BE2C (cell line): ENCODE measurements around the gene EDNRB.
"Not testable (repeated sequence)": the region's sequence is repeated elsewhere in the genome, so short reads cannot be mapped to it uniquely, and the experiment has no call there.

Experiments
- DNase-seq: peaks from one replicate; pipeline ENCODE4 v3.0.0-alpha.2; 2020
- H3K27me3 ChIP-seq: fragments of 250-450 bp; sonication (Bioruptor Pico); 2 replicates; pipeline ENCODE4 v1.5.1; 2020; ENCODE audit warnings: mild to moderate bottlenecking
- H3K36me3 ChIP-seq: fragments of 250-450 bp; sonication (Bioruptor Pico); 2 replicates; pipeline ENCODE4 v1.5.1; 2020; ENCODE audit warnings: mild to moderate bottlenecking
- H3K4me1 ChIP-seq: fragments of 250-450 bp; sonication (Bioruptor Pico); 2 replicates; pipeline ENCODE4 v1.5.1; 2020
- H3K4me3 ChIP-seq: 2 replicates; pipeline ENCODE4 v1.5.1; 2011; ENCODE audit warnings: low read depth, low read length
- H3K9me3 ChIP-seq: fragments of 250-450 bp; sonication (Bioruptor Pico); 2 replicates; pipeline ENCODE4 v1.5.1; 2020
- TF ChIP-seq, protein P1 (sequence below): IDR thresholded peaks from 2 replicates; pipeline ENCODE4 v1.5.1; 2012; ENCODE audit warnings: mild to moderate bottlenecking, low read depth, low read length

EDNRB gene

DNA sequence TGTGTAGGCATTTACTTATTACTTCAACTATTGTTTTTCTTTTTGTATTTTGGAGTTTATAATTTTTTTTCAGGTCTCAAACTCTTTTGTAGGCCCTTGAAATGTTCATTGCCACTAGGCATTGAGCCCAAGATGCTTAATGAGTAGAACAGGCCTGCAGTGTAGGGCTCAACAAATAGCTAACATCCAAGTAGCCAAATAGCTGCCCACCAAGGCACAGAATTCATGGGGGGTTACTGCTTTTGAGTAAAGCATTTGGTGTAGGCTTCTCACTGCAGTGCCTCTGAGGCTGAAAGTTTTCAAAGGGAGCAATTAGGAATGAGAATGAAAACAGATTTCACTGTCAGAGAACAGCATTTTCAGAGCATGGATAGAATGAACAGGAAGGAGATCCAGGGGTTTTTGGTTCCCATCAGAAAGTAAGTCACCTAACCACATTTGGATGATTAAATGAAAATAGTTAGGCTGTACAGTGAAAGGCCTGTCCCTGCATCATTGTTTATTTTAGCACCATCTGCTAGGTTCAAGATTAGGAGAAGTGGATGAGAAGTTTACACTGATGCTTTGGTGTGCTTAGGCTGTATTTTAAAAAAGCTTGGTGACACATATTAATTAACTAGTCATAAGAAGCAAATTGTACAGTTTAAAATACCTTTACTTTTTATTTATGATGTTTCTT is 61.0 kb downstream of the EDNRB start:
- Histone ChIP-seq H3K9me3 (no peaks in the 10 kb centered on the region), H3K4me3 (no peak overlapping the region), H3K36me3 (no peaks in the 10 kb centered on the region), H3K4me1 (no peaks in the 10 kb centered on the region), H3K27me3 (peaks cover 3% of the 10 kb centered on the region; the same call in 1 of the 2 replicates)
- TF ChIP-seq, protein P1, sequence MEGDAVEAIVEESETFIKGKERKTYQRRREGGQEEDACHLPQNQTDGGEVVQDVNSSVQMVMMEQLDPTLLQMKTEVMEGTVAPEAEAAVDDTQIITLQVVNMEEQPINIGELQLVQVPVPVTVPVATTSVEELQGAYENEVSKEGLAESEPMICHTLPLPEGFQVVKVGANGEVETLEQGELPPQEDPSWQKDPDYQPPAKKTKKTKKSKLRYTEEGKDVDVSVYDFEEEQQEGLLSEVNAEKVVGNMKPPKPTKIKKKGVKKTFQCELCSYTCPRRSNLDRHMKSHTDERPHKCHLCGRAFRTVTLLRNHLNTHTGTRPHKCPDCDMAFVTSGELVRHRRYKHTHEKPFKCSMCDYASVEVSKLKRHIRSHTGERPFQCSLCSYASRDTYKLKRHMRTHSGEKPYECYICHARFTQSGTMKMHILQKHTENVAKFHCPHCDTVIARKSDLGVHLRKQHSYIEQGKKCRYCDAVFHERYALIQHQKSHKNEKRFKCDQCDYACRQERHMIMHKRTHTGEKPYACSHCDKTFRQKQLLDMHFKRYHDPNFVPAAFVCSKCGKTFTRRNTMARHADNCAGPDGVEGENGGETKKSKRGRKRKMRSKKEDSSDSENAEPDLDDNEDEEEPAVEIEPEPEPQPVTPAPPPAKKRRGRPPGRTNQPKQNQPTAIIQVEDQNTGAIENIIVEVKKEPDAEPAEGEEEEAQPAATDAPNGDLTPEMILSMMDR = no peak
- DNase-seq = no peak

GRCh38 chr13:77853703-77854102 is 64.9 kb downstream of the EDNRB start:
- Histone ChIP-seq H3K9me3 (no peaks in the 10 kb centered on the region), H3K27me3 (peaks cover 3% of the 10 kb centered on the region; the same call in 1 of the 2 replicates), H3K36me3 (no peaks in the 10 kb centered on the region), H3K4me1 (no peaks in the 10 kb centered on the region), H3K4me3 (no peak overlapping the region)
- DNase-seq = no peak
- TF ChIP-seq, protein P1 = no peak

DNA sequence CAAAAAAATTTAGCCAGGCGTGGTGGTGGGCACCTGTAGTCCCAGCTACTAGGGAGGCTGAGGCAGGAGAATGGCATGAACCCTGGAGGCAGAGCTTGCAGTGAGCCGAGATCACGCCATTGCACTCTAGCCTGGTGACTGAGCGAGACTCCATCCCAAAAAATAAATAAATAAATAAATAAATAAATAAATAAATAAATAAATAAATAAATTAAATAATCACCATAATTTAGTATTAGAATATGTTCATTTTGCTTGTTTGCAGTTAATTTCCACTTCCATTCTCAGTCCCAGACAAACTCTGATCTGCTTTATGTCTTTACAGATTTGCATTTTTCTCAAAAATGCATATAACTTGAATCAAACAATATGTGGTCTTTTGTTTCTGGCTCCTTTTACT is 70.6 kb downstream of the EDNRB start:
- not testable (repeated sequence) for H3K9me3 ChIP-seq, H3K27me3 ChIP-seq, H3K4me3 ChIP-seq, DNase-seq, H3K36me3 ChIP-seq, H3K4me1 ChIP-seq

DNA sequence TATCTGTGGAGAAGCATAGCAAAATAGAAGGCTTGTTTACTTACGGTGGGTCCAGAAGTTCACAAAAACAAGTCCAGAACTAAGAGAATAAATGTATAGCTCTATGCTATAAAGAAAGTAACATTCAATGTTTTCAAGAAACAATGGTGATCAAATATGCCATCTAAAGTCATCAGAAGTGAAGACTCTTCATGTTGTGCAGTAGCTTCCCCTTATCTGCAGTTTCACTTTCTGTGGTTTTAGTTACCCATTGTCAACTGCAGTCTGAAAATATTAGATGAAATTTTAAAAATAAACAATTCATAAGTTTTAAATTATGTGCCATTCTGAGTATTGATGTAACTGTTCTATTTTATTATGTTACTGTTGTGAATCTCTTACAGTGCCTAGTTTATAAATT is 72.5 kb downstream of the EDNRB start:
- no peak for DNase-seq
- TF ChIP-seq, protein P1 = no peak
- H3K36me3 ChIP-seq = no peaks in the 10 kb centered on the region
- H3K4me3 ChIP-seq = no peak overlapping the region
- no peaks in the 10 kb centered on the region for H3K9me3 ChIP-seq
- no peaks in the 10 kb centered on the region for H3K4me1 ChIP-seq
- H3K27me3 ChIP-seq = no peaks in the 10 kb centered on the region
